Measurements from ENCODE around the gene ALOX5AP. TPM values are rescaled to one million over a fixed set of nuclear protein-coding genes. Genes with fewer than 3 reads are reported as not detected.

Gene ALOX5AP
- total RNA-seq, 1 experiment from 2014 or later = not detected

DNA sequence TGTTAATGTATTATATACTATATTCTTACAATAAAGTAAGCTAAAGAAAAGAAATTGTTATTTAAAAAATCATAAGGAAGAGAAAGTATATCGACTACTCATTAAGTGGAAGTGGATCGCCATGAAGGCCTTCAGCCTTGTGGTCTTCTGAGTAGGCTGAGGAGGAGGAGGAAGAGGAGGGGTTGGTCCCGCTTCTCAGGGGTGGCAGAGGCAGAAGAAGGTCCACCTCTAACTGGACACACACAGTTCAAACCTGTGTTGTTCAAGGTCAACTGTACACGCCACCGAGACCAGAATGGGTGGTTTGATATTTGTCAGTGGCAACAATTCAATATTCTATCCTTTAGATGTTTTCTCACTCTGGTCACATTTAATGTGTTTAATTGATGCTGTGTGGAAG, 67.2 kb downstream of the ALOX5AP start (continued):
- TF ChIP-seq CTCF (IDR thresholded peaks at IDR 0.05) = no peak
- TF ChIP-seq OVOL2 (CRISPR knock-in tag; IDR thresholded peaks at IDR 0.05; ENCODE audit: borderline replicate concordance) = no peak
- no peak for TF ChIP-seq ZNF423 (CRISPR knock-in tag; IDR thresholded peaks at IDR 0.05)
- TF ChIP-seq, protein P1, sequence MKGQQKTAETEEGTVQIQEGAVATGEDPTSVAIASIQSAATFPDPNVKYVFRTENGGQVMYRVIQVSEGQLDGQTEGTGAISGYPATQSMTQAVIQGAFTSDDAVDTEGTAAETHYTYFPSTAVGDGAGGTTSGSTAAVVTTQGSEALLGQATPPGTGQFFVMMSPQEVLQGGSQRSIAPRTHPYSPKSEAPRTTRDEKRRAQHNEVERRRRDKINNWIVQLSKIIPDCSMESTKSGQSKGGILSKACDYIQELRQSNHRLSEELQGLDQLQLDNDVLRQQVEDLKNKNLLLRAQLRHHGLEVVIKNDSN (CRISPR knock-in tag; IDR thresholded peaks at IDR 0.05) = no peak
- no peak for TF ChIP-seq ZNF219 (CRISPR knock-in tag; IDR thresholded peaks at IDR 0.05; ENCODE audit: borderline replicate concordance)

DNA sequence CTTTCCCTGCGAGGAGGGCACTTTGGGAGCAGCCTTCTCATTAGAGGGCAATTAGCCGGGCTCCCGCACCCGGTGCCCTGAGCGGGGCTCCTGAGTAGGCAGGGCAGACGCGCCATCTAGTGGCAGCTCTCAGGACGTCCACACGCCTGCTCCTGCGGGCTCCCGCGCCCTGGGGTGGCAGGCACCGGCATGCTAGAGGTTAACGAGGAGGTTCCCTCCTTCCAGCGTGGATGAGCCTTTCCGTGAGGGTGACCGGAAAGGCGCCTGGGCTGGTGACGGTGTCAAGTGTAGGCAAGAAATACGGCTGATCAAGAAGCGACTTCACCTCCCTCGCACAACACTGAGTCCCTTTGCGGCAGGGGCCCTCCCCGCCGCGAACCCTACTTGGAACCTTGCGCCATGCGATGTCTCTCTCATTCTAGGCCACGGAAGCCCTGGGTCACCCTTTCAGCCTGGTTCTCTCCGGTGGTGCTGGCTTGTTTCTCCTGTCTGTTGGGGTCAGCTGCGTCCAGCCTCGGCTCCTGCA, 67.7 kb downstream of the ALOX5AP start:
- Mint-ChIP-seq H3K27ac (no peak overlapping the region), H3K4me1 (peaks cover 16% of the 10 kb centered on the region), H3K4me3 (peak overlapping the region; percentile 49), H3K36me3 (no peaks in the 10 kb centered on the region), H3K27me3 (ENCODE audit: low read depth) (peaks cover 12% of the 10 kb centered on the region; the same call in 1 of the 2 replicates), H3K9me3 (no peaks in the 10 kb centered on the region; the same call in 1 of the 2 replicates)
- CTCF ChIA-PET = interaction anchor here (0.6 to 3.0 kb wide), 6 partner anchors 60 to 388 kb away, joined by 3 to 22 read pairs (median 6); no protein-coding TSS in a partner anchor
- DNase-seq (ENCODE audit: low spot score) = peak; percentile 88
- POLR2A ChIA-PET = interaction anchor here (0.6 to 1.9 kb wide), 2 partner anchors 67 to 438 kb away, joined by 4 read pairs; no protein-coding TSS in a partner anchor
- TF ChIP-seq CTCF (IDR thresholded peaks at IDR 0.05) = peak; percentile 88
- no peak for TF ChIP-seq JUN (CRISPR knock-in tag; IDR thresholded peaks at IDR 0.05)
- peak; percentile 74 for TF ChIP-seq MAX (CRISPR knock-in tag; IDR thresholded peaks at IDR 0.05)
- peak; percentile 84; the same call in 1 of the 2 replicates for TF ChIP-seq ZNF423 (CRISPR knock-in tag; IDR thresholded peaks at IDR 0.05)
- TF ChIP-seq, protein P2, sequence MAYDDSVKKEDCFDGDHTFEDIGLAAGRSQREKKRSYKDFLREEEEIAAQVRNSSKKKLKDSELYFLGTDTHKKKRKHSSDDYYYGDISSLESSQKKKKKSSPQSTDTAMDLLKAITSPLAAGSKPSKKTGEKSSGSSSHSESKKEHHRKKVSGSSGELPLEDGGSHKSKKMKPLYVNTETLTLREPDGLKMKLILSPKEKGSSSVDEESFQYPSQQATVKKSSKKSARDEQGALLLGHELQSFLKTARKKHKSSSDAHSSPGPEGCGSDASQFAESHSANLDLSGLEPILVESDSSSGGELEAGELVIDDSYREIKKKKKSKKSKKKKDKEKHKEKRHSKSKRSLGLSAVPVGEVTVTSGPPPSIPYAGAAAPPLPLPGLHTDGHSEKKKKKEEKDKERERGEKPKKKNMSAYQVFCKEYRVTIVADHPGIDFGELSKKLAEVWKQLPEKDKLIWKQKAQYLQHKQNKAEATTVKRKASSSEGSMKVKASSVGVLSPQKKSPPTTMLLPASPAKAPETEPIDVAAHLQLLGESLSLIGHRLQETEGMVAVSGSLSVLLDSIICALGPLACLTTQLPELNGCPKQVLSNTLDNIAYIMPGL (CRISPR knock-in tag; IDR thresholded peaks at IDR 0.05) = peak; percentile 49; the same call in 1 of the 2 replicates
- TF ChIP-seq ZNF232 (CRISPR knock-in tag; IDR thresholded peaks at IDR 0.05) = 0 out of 2 replicates have a peak, but pooled peaks have one; percentile 29
- TF ChIP-seq SP1 (CRISPR knock-in tag; conservative IDR thresholded peaks at IDR 0.05) = 0 out of 2 replicates have a peak, but pooled peaks have one; percentile 30
- no peak for TF ChIP-seq ZNF138 (CRISPR knock-in tag; conservative IDR thresholded peaks at IDR 0.05)
- TF ChIP-seq, protein P3, sequence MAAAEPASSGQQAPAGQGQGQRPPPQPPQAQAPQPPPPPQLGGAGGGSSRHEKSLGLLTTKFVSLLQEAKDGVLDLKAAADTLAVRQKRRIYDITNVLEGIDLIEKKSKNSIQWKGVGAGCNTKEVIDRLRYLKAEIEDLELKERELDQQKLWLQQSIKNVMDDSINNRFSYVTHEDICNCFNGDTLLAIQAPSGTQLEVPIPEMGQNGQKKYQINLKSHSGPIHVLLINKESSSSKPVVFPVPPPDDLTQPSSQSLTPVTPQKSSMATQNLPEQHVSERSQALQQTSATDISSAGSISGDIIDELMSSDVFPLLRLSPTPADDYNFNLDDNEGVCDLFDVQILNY (CRISPR knock-in tag; IDR thresholded peaks at IDR 0.05) = 0 out of 2 replicates have a peak, but pooled peaks have one; percentile 41
- ATAC-seq = peak; percentile 93

DNA sequence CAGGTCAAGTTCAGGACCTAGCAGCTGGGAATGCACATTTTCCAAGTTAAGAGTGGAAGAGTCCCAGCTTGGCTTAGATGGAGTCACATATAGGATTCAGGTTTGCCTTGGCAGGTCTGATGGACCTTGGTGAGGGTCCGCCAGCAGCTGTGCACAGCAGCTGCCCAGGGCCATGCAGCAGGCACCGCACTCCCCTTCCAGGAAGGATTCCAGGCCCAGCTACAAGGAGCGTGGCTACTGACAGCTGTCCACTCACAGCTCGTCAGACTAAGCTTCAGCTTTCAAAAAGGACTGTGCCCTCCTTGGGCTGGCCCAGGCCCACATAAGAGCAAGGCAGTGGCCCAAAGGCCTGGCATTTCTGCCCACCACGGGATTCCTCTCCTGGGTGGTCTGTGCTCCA, 68.4 kb downstream of the ALOX5AP start:
- Mint-ChIP-seq H3K36me3 (no peaks in the 10 kb centered on the region), H3K9me3 (no peaks in the 10 kb centered on the region; the same call in 1 of the 2 replicates), H3K27ac (no peak overlapping the region), H3K4me3 (peak overlapping the region; percentile 49; the same call in 1 of the 2 replicates), H3K27me3 (ENCODE audit: low read depth) (peaks cover 12% of the 10 kb centered on the region; the same call in 1 of the 2 replicates), H3K4me1 (peaks cover 16% of the 10 kb centered on the region)
- ATAC-seq (no peak), DNase-seq (ENCODE audit: low spot score) (no peak)
- CTCF ChIA-PET = interaction anchor here (0.6 to 3.0 kb wide), 6 partner anchors 59 to 388 kb away, joined by 3 to 22 read pairs (median 6); no protein-coding TSS in a partner anchor
- TF ChIP-seq GTF2I (CRISPR knock-in tag; conservative IDR thresholded peaks at IDR 0.05) = no peak
- TF ChIP-seq ATF2 (CRISPR knock-in tag; IDR thresholded peaks at IDR 0.05; ENCODE audit: borderline replicate concordance, low read depth) = no peak
- no peak for TF ChIP-seq NR2C2 (CRISPR knock-in tag; IDR thresholded peaks at IDR 0.05)
- no peak for TF ChIP-seq CDX4 (CRISPR knock-in tag; IDR thresholded peaks at IDR 0.05; ENCODE audit: borderline replicate concordance)
- no peak for TF ChIP-seq TEAD4 (CRISPR knock-in tag; IDR thresholded peaks at IDR 0.05)
- TF ChIP-seq PRRX2 (CRISPR knock-in tag; IDR thresholded peaks at IDR 0.05) = no peak
- POLR2A ChIA-PET = interaction anchor here (1.9 kb wide), 1 partner anchor 66 kb away, joined by 4 read pairs; no protein-coding TSS in a partner anchor
